HG03064 (cell line): ENCODE measurements around the gene ZNF184.

ENCODE experiments used
- ATAC-seq: cut with Tn5 transposase; IDR thresholded peaks from one replicate; pipeline ENCODE4 v1.9.1; 2021; ENCODE audit warnings: low read depth; ENCODE audit not compliant: unreplicated experiment

ZNF184 gene

GRCh38 chr6:27472617-27473400 is at the start of gene ZNF184:
Gene ZNF184 (minus strand): TSS chr6:27473105. CDS start chr6:27472294, 811 bp downstream.
- peak; percentile 82 for ATAC-seq

- ATAC-seq, result no peak
These were observed 46.2 kb upstream of the ZNF184 start for GRCh38 chr6:27518881-27519795.

- ATAC-seq, result no peak
These were observed 45.3 kb upstream of the ZNF184 start for GRCh38 chr6:27517928-27518787.

- no peak for ATAC-seq
These were observed 44.3 kb upstream of the ZNF184 start for GRCh38 chr6:27517238-27517637.

GRCh38 chr6:27514906-27515495 is 42.1 kb upstream of the ZNF184 start:
- no peak for ATAC-seq

- ATAC-seq, result no peak
These were observed 39.6 kb upstream of the ZNF184 start for GRCh38 chr6:27512525-27512924.

GRCh38 chr6:27507041-27507956 is 34.4 kb upstream of the ZNF184 start:
- no peak for ATAC-seq

GRCh38 chr6:27505209-27506027 is 32.5 kb upstream of the ZNF184 start:
- ATAC-seq, result no peak

GRCh38 chr6:27503436-27504030 is 30.6 kb upstream of the ZNF184 start:
- peak; percentile 21 for ATAC-seq

- peak; percentile 55 for ATAC-seq
These were observed 29.9 kb upstream of the ZNF184 start for GRCh38 chr6:27502508-27503435.

- ATAC-seq, result no peak
These were observed 28.3 kb upstream of the ZNF184 start for GRCh38 chr6:27501187-27501586.

- no peak for ATAC-seq
These were observed 27.3 kb upstream of the ZNF184 start for GRCh38 chr6:27500177-27500576.

GRCh38 chr6:27495386-27496135 is 22.7 kb upstream of the ZNF184 start:
- no peak for ATAC-seq

- ATAC-seq, result no peak
These were observed 22.1 kb upstream of the ZNF184 start for GRCh38 chr6:27494987-27495385.

- ATAC-seq, result no peak
These were observed 21.2 kb upstream of the ZNF184 start for GRCh38 chr6:27494103-27494502.

GRCh38 chr6:27492631-27493190 is 19.8 kb upstream of the ZNF184 start:
- ATAC-seq, result no peak
